Liver (tissue), 9 donors: ENCODE data around the gene GSE1. TPM values are rescaled to one million over a fixed set of nuclear protein-coding genes. Genes with fewer than 3 reads are reported as not detected.

Experiments used
- DNase-seq: peaks from one replicate; pipeline ENCODE4 v3.0.0-alpha.2; 2017; ENCODE audit warnings: low spot score
- H3K27ac ChIP-seq, 2 donors: one replicate each; pipeline ENCODE4 v1.7.0; 2013; ENCODE audit warnings: inconsistent platforms in 2 of 2, low read length in 2 of 2, control low read depth in 1 of 2, low read depth in 1 of 2, mild to moderate bottlenecking in 1 of 2
- H3K27me3 ChIP-seq, 4 donors: one replicate each; pipeline versions ENCODE4 v1.6.1 to v1.7.0; 2013; ENCODE audit warnings: low read length in 3 of 4, inconsistent platforms in 1 of 4, mild to moderate bottlenecking in 1 of 4, moderate library complexity in 1 of 4; ENCODE audit not compliant: control insufficient read depth in 4 of 4, insufficient read depth in 4 of 4
- H3K36me3 ChIP-seq, 4 donors: one replicate each; pipeline versions ENCODE4 v1.6.1 to v1.7.0; 2013; ENCODE audit warnings: low read length in 3 of 4, mild to moderate bottlenecking in 3 of 4, low read depth in 1 of 4, moderate library complexity in 1 of 4; ENCODE audit not compliant: control insufficient read depth in 4 of 4, insufficient read depth in 3 of 4
- H3K4me1 ChIP-seq, 4 donors: one replicate each; pipeline versions ENCODE4 v1.6.1 to v1.7.0; 2013; ENCODE audit warnings: low read length in 3 of 4, mild to moderate bottlenecking in 3 of 4, moderate library complexity in 1 of 4; ENCODE audit not compliant: control insufficient read depth in 4 of 4, insufficient read depth in 4 of 4
- H3K4me3 ChIP-seq, 3 donors: one replicate each; pipeline versions ENCODE4 v1.6.1 to v1.7.0; 2013; ENCODE audit warnings: low read length in 3 of 3, control low read depth in 1 of 3, low read depth in 1 of 3, mild to moderate bottlenecking in 1 of 3
- H3K9ac ChIP-seq, 2 donors: one replicate each; pipeline ENCODE4 v1.7.0; 2013; ENCODE audit warnings: low read length in 2 of 2, mild to moderate bottlenecking in 2 of 2, moderate library complexity in 2 of 2, control low read depth in 1 of 2, low read depth in 1 of 2
- H3K9me3 ChIP-seq, 4 donors: one replicate each; pipeline versions ENCODE4 v1.6.1 to v1.7.0; 2013; ENCODE audit warnings: low read length in 3 of 4; ENCODE audit not compliant: control insufficient read depth in 4 of 4
- FOXA1 ChIP-seq: IDR thresholded peaks from 2 replicates; pipeline ENCODE4 v1.6.1; 2016; ENCODE audit warnings: antibody characterized with exemption
- FOXA2 ChIP-seq: IDR thresholded peaks from 2 replicates; pipeline ENCODE4 v1.6.1; 2016; ENCODE audit warnings: antibody characterized with exemption
- GABPA ChIP-seq, 2 donors: IDR thresholded peaks in 1 of 2; conservative IDR thresholded peaks in 1 of 2; 2 replicates each; pipeline ENCODE4 v1.6.1; 2016; ENCODE audit warnings: antibody characterized with exemption in 2 of 2, mild to moderate bottlenecking in 1 of 2, moderate library complexity in 1 of 2
- HNF4A ChIP-seq, 2 donors: conservative IDR thresholded peaks; 2 replicates each; pipeline ENCODE4 v1.6.1; 2016; ENCODE audit warnings: antibody characterized with exemption in 2 of 2, mild to moderate bottlenecking in 2 of 2
- HNF4G ChIP-seq: IDR thresholded peaks from 2 replicates; pipeline ENCODE4 v1.6.1; 2016; ENCODE audit warnings: antibody characterized with exemption
- JUND ChIP-seq, 2 donors: IDR thresholded peaks; 2 replicates each; pipeline ENCODE4 v1.6.1; 2016; ENCODE audit warnings: antibody characterized with exemption in 2 of 2
- NR2F2 ChIP-seq: IDR thresholded peaks from 2 replicates; pipeline ENCODE4 v1.6.1; 2016; ENCODE audit warnings: antibody characterized with exemption
- RAD21 ChIP-seq, 2 donors: IDR thresholded peaks; 2 replicates each; pipeline ENCODE4 v1.6.1; 2016; ENCODE audit warnings: antibody characterized with exemption in 2 of 2, mild to moderate bottlenecking in 2 of 2
- RXRA ChIP-seq, 2 donors: IDR thresholded peaks; 2 replicates each; pipeline ENCODE4 v1.6.1; 2017 to 2018; ENCODE audit warnings: antibody characterized with exemption in 2 of 2, mild to moderate bottlenecking in 1 of 2
- SP1 ChIP-seq: IDR thresholded peaks from 2 replicates; pipeline ENCODE4 v1.6.1; 2018; ENCODE audit warnings: antibody characterized with exemption, mild to moderate bottlenecking
- TAF1 ChIP-seq: conservative IDR thresholded peaks from 2 replicates; pipeline ENCODE4 v1.6.1; 2016; ENCODE audit warnings: antibody characterized with exemption, mild to moderate bottlenecking
- YY1 ChIP-seq: IDR thresholded peaks from 2 replicates; pipeline ENCODE4 v1.6.1; 2016; ENCODE audit warnings: antibody characterized with exemption, mild to moderate bottlenecking
- WGBS: extraction: QIAGEN DNeasy Blood & Tissue Kit; methylation state at CpG from one replicate; pipeline ENCODE4 v1.1.7; 2013; 5-methylcytosine and 5-hydroxymethylcytosine counted together
- polyA plus RNA-seq, 2 donors: library from polyadenylated mRNA; stranded (reverse) in 1 of 2; unstranded in 1 of 2; fragments of 200-250 nt in 1 of 2; fragments of >200 nt in 1 of 2; fragmentation: Nextera tagmentation in 1 of 2; extraction: Ambion mirVana in 1 of 2; gene quantifications; one replicate each; pipeline versions ENCODE4 v1.2.1 to v1.2.3, GENCODE V29; 2013 to 2015
- total RNA-seq, 2 donors: library from RNA; depleted of rRNA; stranded (reverse); fragments of >200 nt; gene quantifications; one replicate each; pipeline ENCODE4 v1.2.3, GENCODE V29; 2014
- TF ChIP-seq, protein P1 (sequence below): IDR thresholded peaks from 2 replicates; pipeline ENCODE4 v1.6.1; 2016; ENCODE audit warnings: antibody characterized with exemption
- TF ChIP-seq, protein P2 (sequence below): IDR thresholded peaks from 2 replicates; pipeline ENCODE4 v1.6.1; 2016; ENCODE audit warnings: antibody characterized with exemption
- TF ChIP-seq, protein P3 (sequence below): IDR thresholded peaks from 2 replicates; pipeline ENCODE4 v1.6.1; 2016; ENCODE audit warnings: antibody characterized with exemption, mild to moderate bottlenecking
- TF ChIP-seq, protein P4 (sequence below): IDR thresholded peaks from 2 replicates; pipeline ENCODE4 v1.6.1; 2016; ENCODE audit warnings: antibody characterized with exemption
- donor health status: healthy.
- donor health status: healthy.
- donor health status: healthy.
- donor health status: healthy.
- donor health status: healthy.

The GSE1 gene
- total and polyA plus RNA-seq, 4 donors = 9.9 to 37.7 (median 25.2) TPM

DNA sequence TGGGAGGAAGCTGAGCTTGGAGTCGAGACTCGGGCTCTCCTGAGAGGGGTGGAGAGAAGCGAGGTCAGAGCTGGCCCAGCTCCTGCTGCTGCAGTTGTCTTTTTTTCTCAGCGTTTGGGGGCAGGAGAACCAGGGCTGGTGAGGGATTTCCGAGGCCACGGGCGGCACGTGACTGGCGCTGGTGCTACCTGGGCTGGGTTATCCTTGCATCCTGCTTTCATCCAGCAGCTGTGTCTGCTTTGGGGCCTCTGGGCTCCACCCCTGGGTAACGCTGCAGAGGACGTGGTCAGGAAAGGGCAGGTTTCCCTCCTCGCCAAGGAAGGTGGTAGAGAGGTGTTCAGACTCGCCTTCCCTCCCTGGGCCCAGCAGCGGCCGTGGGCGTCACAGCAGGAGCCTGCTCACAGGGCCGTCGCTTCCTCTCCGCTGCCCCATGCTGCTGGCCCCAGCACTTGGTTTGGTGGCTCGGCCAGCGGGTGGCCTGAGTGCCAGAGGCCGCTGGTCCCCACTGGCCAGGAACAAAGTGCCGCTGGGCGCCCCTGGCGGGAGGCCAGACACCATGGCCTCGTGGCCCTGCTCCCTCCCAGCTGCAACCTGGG lies 22.5 kb downstream of the GSE1 start:
- Histone ChIP-seq H3K36me3 (peaks cover 0 to 4% (median 0%) of the 10 kb centered on the region in 4 donors), H3K4me3 (no peak overlapping the region), H3K4me1 (peaks cover 18 to 86% (median 58%) of the 10 kb centered on the region in 4 donors), H3K9ac (no peak overlapping the region), H3K9me3 (no peaks in the 10 kb centered on the region), H3K27me3 (no peaks in the 10 kb centered on the region), H3K27ac (no peak overlapping the region)
- WGBS = 53% methylated on average over 26 of the region's 26 CpGs
- no peak for TF ChIP-seq YY1
- no peak for TF ChIP-seq GABPA (IDR thresholded peaks at IDR 0.05 in 1 of 2, conservative IDR thresholded peaks at IDR 0.05 in 1 of 2)
- TF ChIP-seq NR2F2 = no peak
- TF ChIP-seq JUND (IDR thresholded peaks at IDR 0.05) = no peak
- no peak for TF ChIP-seq FOXA2
- TF ChIP-seq HNF4G = no peak
- no peak for TF ChIP-seq RXRA (IDR thresholded peaks at IDR 0.05)
- TF ChIP-seq HNF4A (conservative IDR thresholded peaks at IDR 0.05) = no peak
- TF ChIP-seq FOXA1 = no peak
- TF ChIP-seq RAD21 (IDR thresholded peaks at IDR 0.05) = no peak
- no peak for TF ChIP-seq TAF1
- TF ChIP-seq, protein P1, sequence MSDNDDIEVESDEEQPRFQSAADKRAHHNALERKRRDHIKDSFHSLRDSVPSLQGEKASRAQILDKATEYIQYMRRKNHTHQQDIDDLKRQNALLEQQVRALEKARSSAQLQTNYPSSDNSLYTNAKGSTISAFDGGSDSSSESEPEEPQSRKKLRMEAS = no peak
- TF ChIP-seq, protein P2, sequence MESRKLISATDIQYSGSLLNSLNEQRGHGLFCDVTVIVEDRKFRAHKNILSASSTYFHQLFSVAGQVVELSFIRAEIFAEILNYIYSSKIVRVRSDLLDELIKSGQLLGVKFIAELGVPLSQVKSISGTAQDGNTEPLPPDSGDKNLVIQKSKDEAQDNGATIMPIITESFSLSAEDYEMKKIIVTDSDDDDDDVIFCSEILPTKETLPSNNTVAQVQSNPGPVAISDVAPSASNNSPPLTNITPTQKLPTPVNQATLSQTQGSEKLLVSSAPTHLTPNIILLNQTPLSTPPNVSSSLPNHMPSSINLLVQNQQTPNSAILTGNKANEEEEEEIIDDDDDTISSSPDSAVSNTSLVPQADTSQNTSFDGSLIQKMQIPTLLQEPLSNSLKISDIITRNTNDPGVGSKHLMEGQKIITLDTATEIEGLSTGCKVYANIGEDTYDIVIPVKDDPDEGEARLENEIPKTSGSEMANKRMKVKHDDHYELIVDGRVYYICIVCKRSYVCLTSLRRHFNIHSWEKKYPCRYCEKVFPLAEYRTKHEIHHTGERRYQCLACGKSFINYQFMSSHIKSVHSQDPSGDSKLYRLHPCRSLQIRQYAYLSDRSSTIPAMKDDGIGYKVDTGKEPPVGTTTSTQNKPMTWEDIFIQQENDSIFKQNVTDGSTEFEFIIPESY = no peak
- TF ChIP-seq, protein P3, sequence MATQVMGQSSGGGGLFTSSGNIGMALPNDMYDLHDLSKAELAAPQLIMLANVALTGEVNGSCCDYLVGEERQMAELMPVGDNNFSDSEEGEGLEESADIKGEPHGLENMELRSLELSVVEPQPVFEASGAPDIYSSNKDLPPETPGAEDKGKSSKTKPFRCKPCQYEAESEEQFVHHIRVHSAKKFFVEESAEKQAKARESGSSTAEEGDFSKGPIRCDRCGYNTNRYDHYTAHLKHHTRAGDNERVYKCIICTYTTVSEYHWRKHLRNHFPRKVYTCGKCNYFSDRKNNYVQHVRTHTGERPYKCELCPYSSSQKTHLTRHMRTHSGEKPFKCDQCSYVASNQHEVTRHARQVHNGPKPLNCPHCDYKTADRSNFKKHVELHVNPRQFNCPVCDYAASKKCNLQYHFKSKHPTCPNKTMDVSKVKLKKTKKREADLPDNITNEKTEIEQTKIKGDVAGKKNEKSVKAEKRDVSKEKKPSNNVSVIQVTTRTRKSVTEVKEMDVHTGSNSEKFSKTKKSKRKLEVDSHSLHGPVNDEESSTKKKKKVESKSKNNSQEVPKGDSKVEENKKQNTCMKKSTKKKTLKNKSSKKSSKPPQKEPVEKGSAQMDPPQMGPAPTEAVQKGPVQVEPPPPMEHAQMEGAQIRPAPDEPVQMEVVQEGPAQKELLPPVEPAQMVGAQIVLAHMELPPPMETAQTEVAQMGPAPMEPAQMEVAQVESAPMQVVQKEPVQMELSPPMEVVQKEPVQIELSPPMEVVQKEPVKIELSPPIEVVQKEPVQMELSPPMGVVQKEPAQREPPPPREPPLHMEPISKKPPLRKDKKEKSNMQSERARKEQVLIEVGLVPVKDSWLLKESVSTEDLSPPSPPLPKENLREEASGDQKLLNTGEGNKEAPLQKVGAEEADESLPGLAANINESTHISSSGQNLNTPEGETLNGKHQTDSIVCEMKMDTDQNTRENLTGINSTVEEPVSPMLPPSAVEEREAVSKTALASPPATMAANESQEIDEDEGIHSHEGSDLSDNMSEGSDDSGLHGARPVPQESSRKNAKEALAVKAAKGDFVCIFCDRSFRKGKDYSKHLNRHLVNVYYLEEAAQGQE = no peak
- no peak for TF ChIP-seq SP1
- no peak for DNase-seq

DNA sequence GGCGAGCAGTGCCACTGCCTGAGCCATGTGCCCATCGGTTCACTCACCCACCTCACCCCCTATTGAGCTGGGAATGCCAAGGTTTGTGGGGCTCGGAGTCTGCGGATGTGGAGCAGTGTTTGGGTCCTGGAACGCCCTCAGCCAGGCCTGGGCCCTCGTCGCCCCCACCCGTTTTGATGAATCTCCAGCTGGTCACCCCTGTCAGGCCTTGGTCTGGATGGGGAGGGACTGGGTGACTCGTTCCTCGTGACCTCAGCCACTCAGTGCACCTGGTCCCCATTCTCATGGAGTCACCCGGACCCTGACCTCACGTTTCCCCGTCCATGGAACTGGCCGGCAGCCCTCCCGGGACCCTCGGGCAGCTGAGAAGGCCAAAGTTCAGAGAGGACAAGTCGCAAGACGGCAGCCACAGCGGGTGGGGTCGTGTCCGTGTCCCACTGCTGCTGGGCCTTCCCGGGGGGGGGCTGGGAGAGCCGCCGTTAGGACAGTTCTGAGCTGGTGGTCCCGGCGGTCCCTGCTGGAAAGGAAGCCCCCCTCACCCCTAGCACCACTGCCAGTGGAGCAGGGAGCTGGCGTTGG lies 23.2 kb downstream of the GSE1 start:
- Histone ChIP-seq H3K4me1 (peaks cover 21 to 90% (median 64%) of the 10 kb centered on the region in 4 donors), H3K4me3 (no peak overlapping the region), H3K9me3 (no peaks in the 10 kb centered on the region), H3K36me3 (peaks cover 0 to 4% (median 0%) of the 10 kb centered on the region in 4 donors), H3K27me3 (no peaks in the 10 kb centered on the region), H3K27ac (no peak overlapping the region), H3K9ac (no peak overlapping the region)
- 77% methylated on average over 27 of the region's 27 CpGs for WGBS
- DNase-seq = no peak
- TF ChIP-seq, protein P4, sequence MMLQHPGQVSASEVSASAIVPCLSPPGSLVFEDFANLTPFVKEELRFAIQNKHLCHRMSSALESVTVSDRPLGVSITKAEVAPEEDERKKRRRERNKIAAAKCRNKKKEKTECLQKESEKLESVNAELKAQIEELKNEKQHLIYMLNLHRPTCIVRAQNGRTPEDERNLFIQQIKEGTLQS = no peak
- TF ChIP-seq TAF1 (no peak), FOXA2 (no peak), YY1 (no peak), JUND (IDR thresholded peaks at IDR 0.05) (no peak)
